Activated B cell treated with CpG ODN at 0.5 μM for 24 hours (primary cell): ENCODE data around the gene TAF4. TPM values are rescaled to one million over a fixed set of nuclear protein-coding genes. Genes with fewer than 3 reads are reported as not detected.
A peak's percentile ranks its signal among the peaks of the same experiment; 100 is the strongest.
"Not testable (repeated sequence)": the region's sequence is repeated elsewhere in the genome, so short reads cannot be mapped to it uniquely, and the experiment has no call there.

Experiments
- ATAC-seq: fragments of 200-7000 bp; cut with Tn5 transposase; one replicate; pipeline ENCODE4 v1.10.0; 2021; ENCODE audit warnings: low read depth, mild to moderate bottlenecking, moderate library complexity
- CTCF ChIA-PET: fragments of 350-600 bp; sonication (Branson Sonifier 250); formaldehyde crosslinking; loops from one replicate; lab custom pipeline; 2021; ENCODE audit warnings: antibody characterized with exemption; lab: Charles Lee
- POLR2A ChIA-PET: fragments of 350-600 bp; sonication (Branson Sonifier 250); formaldehyde crosslinking; loops from one replicate; lab custom pipeline; 2021; ENCODE audit warnings: antibody characterized with exemption; lab: Charles Lee
- DNase-seq: peaks from one replicate; pipeline ENCODE4 v3.0.0; 2022
- H3K27ac Mint-ChIP-seq: one replicate; pipeline ENCODE4 v1.8.0; 2020; ENCODE audit warnings: mixed read lengths
- H3K27me3 Mint-ChIP-seq: one replicate; pipeline ENCODE4 v1.8.0; 2021; ENCODE audit warnings: mixed read lengths
- H3K36me3 Mint-ChIP-seq: one replicate; pipeline ENCODE4 v1.8.0; 2021; ENCODE audit warnings: low read depth, mixed read lengths
- H3K4me1 Mint-ChIP-seq: one replicate; pipeline ENCODE4 v1.8.0; 2021; ENCODE audit warnings: mixed read lengths
- H3K4me3 Mint-ChIP-seq: one replicate; pipeline ENCODE4 v1.8.0; 2020; ENCODE audit warnings: mild to moderate bottlenecking, mixed read lengths
- H3K9me3 Mint-ChIP-seq: one replicate; pipeline ENCODE4 v1.8.0; 2020; ENCODE audit warnings: mixed read lengths
- intact Hi-C: fragments of 100-400 bp; cut with micrococcal nuclease; formaldehyde crosslinking; loops from one replicate; pipeline ENCODE4 v1.15.1; 2024
- total RNA-seq: library from RNA; stranded (reverse); gene quantifications from 2 replicates; pipeline ENCODE4 v1.2.3, GENCODE V29; 2022
- TF ChIP-seq, protein P1 (sequence below): fragments of 200-600 bp; IDR thresholded peaks from one replicate; pipeline ENCODE4 v1.8.0; 2022; ENCODE audit warnings: antibody characterized with exemption, mild to moderate bottlenecking

The TAF4 gene
- total RNA-seq, 1 donor from 2014 or later, result 26.9 TPM

DNA sequence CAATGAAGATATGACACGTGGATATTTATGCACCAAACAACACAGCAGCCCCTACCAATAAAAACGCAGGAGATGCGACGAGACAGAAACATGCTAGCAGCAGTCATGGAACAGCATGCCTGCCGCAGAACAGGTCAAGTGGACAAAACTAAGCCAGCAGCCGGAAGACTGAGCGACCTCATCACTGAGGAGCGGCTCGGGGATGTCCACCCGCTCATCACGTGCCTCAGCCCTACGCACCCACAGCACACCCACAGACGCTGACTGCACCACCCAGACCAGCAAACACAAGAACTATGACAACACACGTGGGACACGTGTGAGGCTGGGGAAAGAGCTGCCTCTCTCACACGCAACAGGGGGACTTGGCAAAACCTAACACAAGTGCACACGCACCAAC, 81.7 kb downstream of the TAF4 start:
- intact Hi-C loops, result no loop called here
- DNase-seq (no peak), ATAC-seq (no peak)
- Mint-ChIP-seq H3K27ac (no peak overlapping the region), H3K4me3 (no peak overlapping the region), H3K9me3 (no peaks in the 10 kb centered on the region), H3K36me3 (peaks cover 48% of the 10 kb centered on the region), H3K4me1 (peaks cover 12% of the 10 kb centered on the region), H3K27me3 (no peaks in the 10 kb centered on the region)
- TF ChIP-seq, protein P1, sequence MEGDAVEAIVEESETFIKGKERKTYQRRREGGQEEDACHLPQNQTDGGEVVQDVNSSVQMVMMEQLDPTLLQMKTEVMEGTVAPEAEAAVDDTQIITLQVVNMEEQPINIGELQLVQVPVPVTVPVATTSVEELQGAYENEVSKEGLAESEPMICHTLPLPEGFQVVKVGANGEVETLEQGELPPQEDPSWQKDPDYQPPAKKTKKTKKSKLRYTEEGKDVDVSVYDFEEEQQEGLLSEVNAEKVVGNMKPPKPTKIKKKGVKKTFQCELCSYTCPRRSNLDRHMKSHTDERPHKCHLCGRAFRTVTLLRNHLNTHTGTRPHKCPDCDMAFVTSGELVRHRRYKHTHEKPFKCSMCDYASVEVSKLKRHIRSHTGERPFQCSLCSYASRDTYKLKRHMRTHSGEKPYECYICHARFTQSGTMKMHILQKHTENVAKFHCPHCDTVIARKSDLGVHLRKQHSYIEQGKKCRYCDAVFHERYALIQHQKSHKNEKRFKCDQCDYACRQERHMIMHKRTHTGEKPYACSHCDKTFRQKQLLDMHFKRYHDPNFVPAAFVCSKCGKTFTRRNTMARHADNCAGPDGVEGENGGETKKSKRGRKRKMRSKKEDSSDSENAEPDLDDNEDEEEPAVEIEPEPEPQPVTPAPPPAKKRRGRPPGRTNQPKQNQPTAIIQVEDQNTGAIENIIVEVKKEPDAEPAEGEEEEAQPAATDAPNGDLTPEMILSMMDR, result no peak
- ChIA-PET CTCF (interaction anchor here (0.6 kb wide), 1 partner anchor 73 kb away, joined by 4 read pairs; no protein-coding TSS in a partner anchor), POLR2A (no interaction called here)

- DNase-seq (no peak), ATAC-seq (no peak)
- ChIA-PET POLR2A (no interaction called here), CTCF (no interaction called here)
- Mint-ChIP-seq H3K27ac (no peak overlapping the region), H3K9me3 (no peaks in the 10 kb centered on the region), H3K4me3 (no peak overlapping the region), H3K36me3 (peaks cover 42% of the 10 kb centered on the region), H3K27me3 (no peaks in the 10 kb centered on the region), H3K4me1 (peaks cover 12% of the 10 kb centered on the region)
- intact Hi-C loops, result no loop called here
- TF ChIP-seq, protein P1, result no peak
Measured at GRCh38 chr20:61982951-61983315, 82.7 kb downstream of the TAF4 start.

GRCh38 chr20:61982191-61982950, 83.3 kb downstream of the TAF4 start:
- Mint-ChIP-seq H3K27me3 (no peaks in the 10 kb centered on the region), H3K9me3 (no peaks in the 10 kb centered on the region)
- CTCF ChIA-PET, result no interaction called here

DNA sequence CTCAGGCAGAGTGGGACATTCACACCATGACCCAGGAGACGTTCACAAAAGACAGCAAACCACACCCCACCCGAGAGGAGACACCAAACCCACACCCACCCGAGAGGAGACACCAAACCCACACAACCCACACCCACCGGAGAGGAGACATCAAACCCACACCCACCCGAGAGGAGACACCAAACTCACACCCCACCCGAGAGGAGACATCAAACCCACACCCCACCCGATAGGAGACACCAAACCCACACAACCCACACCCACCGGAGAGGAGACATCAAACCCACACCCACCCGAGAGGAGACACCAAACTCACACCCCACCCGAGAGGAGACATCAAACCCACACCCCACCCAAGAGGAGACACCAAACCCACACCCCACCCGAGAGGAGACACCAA, 84.0 kb downstream of the TAF4 start:
- CTCF ChIA-PET, H3K9me3 Mint-ChIP-seq, H3K4me3 Mint-ChIP-seq, DNase-seq, ATAC-seq, H3K27me3 Mint-ChIP-seq, H3K27ac Mint-ChIP-seq, POLR2A ChIA-PET: not testable (repeated sequence)
- peaks cover 38% of the 10 kb centered on the region for H3K36me3 Mint-ChIP-seq
- H3K4me1 Mint-ChIP-seq, result peaks cover 12% of the 10 kb centered on the region
- intact Hi-C loops, result loop anchor here (1.0 kb wide), 1 partner anchor 156 kb away; no protein-coding TSS in a partner anchor

More at GRCh38 chr20:61982191-61982950, 83.3 kb downstream of the TAF4 start:
- POLR2A ChIA-PET, result no interaction called here
- TF ChIP-seq, protein P1, result no peak
- Mint-ChIP-seq H3K27ac (no peak overlapping the region), H3K4me1 (peaks cover 12% of the 10 kb centered on the region), H3K36me3 (peaks cover 41% of the 10 kb centered on the region), H3K4me3 (no peak overlapping the region)
- intact Hi-C loops, result no loop called here
- ATAC-seq, result no peak
- DNase-seq, result no peak

DNA sequence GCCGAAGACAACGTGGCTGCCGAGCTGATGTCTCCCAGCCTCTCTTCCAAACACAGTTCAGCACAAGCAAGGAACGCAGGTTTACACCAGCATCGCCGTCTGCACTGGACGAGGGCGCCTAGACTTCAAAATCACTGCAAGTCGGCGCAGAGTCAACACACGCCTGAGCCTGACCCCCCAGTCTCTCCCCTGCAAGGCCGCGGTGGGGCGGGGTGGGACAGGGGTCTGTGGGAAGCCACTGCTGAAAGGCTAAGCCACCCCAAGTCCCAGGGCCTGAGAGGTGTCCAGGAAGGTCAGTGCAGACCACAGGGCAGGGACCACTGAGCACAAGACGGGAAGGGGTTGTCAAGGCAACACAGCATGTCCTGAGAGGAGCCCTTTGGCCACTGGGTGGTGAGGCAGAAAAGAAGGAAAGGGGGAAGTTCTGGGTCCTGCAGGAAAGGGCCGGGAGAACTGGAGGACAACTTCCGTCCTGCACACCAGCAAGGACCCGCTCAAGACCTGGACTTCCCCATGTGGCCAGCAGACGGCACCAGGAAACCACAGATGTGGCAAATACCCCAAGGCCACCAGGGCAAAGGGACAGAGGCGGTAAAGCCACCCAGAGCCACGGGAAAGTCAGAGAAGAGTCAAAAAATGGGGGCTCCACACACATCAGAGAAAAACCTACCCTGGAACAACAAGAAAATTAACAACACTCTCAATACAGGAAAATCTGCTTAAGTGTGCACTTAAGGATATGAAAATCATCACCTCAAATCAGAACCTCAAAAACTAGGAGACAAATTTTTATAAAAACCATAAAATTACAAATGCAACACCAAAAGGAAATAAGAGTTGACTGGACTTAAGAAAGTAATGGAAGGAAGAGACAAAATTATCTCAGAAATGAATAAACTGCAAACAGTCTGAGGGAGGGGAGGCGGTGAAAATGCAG, 84.8 kb downstream of the TAF4 start:
- Mint-ChIP-seq H3K9me3 (no peaks in the 10 kb centered on the region), H3K4me1 (peaks cover 12% of the 10 kb centered on the region), H3K27ac (no peak overlapping the region), H3K4me3 (no peak overlapping the region), H3K27me3 (no peaks in the 10 kb centered on the region), H3K36me3 (peaks cover 36% of the 10 kb centered on the region)
- DNase-seq, result peak; percentile 22
- POLR2A ChIA-PET, result no interaction called here
- intact Hi-C loops, result loop anchor here (1.0 kb wide), 1 partner anchor 156 kb away; no protein-coding TSS in a partner anchor
- CTCF ChIA-PET, result no interaction called here
- TF ChIP-seq, protein P1, result no peak
- ATAC-seq, result peak; percentile 49
